Midbrain (tissue), 1 donor: ENCODE measurements around the gene SGCD.

Experiments used
- DNase-seq: peaks from one replicate; lab custom pipeline; 2025; lab: John Stamatoyannopoulos, UW

SGCD gene

DNA sequence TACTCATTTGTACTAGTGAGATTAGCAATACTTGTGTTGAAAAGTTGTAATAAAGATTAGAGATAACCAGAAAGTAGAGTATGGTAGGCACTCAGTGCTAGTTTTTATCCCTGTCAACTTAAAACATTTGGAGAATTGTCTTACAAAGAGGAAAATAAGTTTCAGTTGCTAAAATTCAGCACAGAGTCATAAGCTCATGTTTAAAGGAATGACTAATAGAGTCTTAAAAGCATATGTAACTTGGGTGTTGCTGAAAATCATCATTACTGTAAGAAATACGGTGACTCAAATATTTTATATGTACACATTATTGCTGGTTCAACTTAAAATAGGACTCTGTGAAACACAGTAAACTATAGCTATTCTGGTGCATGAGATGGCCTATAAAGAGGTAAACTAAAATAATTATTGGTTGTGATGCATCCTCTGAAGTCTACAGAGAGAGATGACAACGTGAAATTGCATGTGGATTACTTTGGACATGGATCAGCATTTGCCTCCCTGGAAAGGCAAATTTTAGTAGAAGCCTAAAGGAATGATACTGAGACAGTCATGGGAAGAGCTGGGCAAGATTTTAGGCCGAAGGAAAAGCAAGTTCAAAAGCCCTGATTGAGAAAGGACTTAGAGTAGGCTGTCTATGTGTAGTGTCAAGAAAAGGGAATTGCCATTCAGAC lies 34.6 kb downstream of the SGCD start:
- DNase-seq, result no peak

DNA sequence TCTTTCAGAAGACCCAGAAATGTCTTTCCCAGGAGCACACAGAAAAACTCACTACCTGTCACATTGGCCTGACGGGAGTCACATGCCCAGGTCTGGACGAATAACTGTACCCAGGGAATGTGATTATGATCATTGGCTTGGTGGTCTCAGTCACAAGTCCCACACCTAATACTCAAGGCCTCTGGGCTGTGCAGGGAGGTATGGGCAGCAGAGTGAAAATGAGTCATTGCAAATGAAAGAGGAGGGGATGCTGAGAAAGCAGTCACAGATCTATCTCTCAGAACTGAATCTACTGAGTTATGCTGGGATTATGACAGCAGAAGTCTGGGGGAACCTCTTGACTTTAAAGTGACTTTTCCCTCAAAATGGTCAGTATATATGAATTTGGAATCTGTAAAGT lies 36.9 kb downstream of the SGCD start:
- no peak for DNase-seq

DNA sequence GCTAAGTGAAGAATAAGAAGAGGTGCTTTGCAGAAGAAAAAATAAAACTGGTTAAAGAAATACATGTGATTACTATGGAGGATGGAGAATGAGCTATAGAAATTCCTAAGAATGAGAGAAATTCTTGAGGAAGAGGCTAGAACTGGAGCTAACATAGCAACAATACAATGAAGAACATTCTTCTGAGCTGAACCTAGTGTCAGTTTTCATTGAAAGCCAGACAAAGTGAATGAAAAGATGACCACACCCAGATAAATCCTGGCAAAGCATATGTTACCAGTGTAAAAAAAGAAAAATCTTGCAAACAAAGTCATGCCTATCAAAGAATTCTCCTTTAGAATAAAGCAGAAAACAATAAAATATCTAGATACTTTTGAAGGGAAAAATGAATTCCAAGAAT lies 39.6 kb downstream of the SGCD start:
- no peak for DNase-seq

GRCh38 chr5:156367597-156367996 lies 40.6 kb downstream of the SGCD start:
- DNase-seq, result no peak

- DNase-seq, result no peak
These were observed 49.0 kb downstream of the SGCD start for GRCh38 chr5:156375895-156376495.

- DNase-seq, result no peak
These were observed 49.8 kb downstream of the SGCD start for GRCh38 chr5:156376751-156377150.

GRCh38 chr5:156378159-156378558 lies 51.2 kb downstream of the SGCD start:
- no peak for DNase-seq

DNA sequence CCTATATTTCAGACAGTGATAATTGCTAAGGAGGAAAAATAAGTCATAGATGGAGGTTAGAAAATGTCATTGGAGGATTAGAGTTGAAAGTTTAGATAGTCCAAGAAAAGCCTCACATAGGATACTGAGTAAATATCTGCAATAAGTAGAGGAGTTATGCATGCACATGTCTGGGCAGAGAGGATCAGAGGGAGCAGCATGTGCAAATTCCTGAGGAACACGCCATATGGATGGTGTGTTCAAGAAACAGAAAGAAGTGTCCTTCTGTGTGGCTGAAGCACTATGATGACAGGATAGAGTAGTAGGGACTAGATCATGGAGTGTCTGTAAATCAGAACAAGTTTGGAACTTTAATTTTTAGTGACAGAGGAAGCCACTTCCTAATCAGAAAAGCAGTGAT lies 52.2 kb downstream of the SGCD start:
- no peak for DNase-seq

DNA sequence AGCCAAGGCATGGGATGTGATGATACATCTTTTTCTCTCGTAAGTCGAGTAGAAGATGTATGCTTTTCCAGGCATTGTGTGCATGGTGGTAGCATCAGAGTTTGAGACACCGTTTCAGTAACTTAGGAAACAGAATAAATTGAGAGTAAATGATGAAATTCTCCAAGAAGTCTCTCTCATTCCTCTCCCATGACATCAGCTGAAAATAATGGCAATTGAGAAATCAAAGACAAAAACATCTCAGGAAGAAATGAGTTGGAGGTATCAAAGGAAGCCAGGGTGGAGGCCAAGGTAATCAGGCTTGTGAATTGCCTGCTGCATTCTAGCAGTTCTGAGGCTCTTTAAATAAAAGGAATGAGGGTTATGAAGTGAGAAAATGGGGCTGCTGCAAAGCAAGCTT lies 53.9 kb downstream of the SGCD start:
- DNase-seq, result no peak

DNA sequence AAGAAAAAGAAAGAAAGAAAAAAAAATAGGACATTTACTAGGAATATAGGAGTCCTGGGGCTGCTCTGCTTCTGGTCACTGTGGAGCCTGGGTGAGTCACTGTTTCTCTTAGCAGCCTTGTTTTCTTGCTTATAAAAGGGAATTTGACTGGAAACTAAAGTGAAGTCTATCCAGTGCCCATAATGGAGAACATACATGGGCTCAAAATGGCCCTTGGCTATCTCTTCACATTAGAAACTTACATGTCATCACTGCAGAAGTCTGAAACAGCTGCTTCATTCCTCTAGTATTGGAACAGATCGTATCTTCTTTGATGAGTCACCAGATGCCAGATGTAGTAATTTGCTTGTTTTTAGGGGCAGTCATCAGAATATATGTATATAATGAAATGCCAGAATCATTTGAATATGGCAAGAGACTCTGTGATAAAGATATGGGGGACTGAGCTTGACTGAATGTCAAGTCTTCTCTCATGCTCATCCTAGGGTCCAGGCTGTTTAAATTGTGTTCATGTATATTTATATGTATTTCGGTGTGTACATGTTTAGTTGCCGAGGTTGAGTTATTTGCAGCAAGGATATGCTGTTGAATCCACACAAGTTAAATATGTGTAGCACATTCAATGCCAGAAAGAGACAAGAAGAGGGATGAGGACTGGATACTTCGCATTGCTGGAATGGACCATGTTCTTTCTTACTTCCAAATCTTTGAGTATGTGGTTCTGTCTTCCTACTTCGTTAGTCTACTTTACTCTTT lies 56.7 kb downstream of the SGCD start:
- no peak for DNase-seq

DNA sequence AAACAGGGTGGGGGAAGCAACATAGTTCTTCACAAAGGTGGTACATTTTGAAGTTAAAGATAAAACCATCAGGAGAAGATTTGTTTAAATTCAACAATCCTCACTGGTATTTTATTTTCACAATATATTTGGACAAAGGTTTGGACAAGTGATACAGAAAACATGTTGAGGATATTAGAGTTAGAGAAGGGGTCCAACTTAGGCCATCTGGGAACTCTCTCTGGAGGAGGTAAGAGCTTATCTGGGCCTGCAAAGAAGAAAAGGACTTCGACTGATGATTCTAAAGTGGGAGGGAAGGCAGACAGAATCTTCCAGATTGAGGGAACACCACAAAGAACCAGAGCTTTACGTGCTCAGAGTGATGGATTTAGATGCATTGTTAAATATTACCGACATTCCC lies 58.5 kb downstream of the SGCD start:
- DNase-seq, result no peak

- DNase-seq, result no peak
These were observed 60.0 kb downstream of the SGCD start for GRCh38 chr5:156386976-156387375.

DNA sequence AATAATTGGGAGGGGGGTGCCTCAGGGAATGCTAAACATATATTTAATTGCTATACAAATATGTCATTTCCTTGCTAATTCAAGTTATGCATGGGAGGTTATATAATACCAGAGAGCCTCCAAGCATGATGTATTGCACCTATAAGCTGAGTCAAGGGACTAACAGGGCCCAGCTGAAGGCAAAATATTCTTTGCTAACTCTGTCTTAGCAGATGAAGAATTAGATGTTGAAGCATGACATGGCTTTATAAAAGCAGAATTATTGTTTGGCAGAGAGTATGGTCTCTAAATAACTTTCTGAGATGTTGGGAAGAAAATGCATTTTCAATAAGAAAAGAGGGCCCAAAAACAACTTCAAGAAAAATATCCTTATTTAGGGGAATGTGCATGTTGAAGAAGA lies 60.4 kb downstream of the SGCD start:
- no peak for DNase-seq

- DNase-seq, result no peak
These were observed 61.3 kb downstream of the SGCD start for GRCh38 chr5:156388233-156388632.

- DNase-seq, result no peak
These were observed 64.2 kb downstream of the SGCD start for GRCh38 chr5:156391139-156391538.

- no peak for DNase-seq
These were observed 67.0 kb downstream of the SGCD start for GRCh38 chr5:156393980-156394379.

DNA sequence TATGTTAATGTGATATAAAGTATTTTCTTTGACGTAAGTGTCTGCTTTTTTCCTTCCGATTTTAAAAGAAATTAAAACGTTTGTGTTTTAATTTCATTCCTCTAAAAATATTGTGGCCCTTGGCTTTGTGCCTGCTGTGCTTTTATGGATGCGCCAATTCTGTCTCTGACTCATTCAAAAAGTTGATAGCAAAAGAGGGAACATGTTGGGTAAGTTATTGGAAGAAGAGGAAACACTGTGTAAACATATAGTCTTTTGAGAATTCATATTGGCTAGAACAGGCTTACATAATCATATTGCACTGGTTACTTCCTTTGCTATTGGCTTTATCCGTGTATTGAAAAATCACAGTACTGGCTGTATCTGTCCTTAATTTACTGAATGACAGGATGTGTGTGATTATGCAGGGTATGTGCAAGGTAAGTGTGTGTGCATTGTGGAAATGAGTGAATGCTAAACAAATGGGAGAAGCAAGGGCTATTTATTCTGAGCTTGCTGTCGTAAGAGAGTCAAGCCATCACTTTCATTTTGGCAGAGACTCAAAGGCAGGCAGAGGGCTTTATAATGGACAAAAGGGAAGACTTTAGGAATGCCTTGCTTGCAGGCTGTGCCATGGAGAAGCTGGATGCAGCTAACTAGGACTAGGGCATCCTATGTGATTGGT lies 67.8 kb downstream of the SGCD start:
- DNase-seq, result peak; percentile 29

DNA sequence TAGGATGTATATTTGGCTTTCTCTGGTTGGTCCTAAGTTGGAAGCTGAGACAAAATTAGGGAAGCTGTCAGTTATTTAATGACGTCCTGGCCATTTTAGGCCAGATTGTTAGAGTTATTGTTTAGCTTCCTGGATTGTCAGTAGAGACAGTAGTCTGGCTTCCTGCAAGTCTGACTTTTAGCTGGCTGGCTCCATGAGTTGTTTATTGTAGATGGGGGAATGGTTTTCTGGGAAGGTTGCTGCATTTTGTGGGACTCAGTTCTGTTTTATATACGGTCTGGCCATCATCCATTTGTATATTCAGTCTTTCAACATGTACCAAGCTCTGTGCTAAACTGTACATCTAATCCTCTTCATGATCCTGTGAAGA lies 68.3 kb downstream of the SGCD start:
- DNase-seq, result no peak

GRCh38 chr5:156396063-156396829 lies 69.3 kb downstream of the SGCD start:
- DNase-seq, result no peak

DNA sequence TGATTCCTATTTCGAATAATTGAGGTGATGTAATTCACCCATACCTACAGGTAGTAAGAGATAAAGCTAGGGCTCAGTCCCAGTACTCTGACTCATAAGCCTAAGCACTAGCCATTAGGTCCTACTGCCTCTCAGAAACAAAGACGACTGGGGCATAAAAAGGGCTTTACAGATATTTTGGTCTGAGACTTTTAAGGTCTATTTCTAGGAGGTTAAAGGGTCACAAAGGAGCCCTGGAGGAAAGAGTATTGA lies 69.8 kb downstream of the SGCD start:
- no peak for DNase-seq

DNA sequence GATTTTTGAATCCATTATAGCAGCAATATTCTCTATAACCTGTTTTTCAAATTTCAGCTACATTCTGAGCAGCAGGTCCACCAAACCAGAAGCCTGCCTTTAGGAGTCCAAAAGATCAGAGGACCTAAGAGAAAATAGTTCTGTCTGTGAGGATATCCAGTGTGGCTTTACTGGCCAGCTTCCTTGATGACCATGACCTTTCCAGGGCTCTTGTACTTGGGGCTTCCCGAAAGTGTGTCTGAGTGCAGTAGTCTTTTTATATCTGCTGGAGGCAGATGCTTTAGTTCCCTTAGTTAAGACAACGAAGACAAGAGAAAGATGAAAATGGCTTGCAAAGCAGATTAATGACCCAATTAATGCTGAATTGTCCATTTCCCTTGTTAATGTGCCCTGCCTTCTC lies 72.4 kb downstream of the SGCD start:
- no peak for DNase-seq

- no peak for DNase-seq
These were observed 73.4 kb downstream of the SGCD start for GRCh38 chr5:156400231-156400986.
